Measurements from ENCODE around the gene FNDC3B.
A peak's percentile ranks its signal among the peaks of the same experiment; 100 is the strongest.
"Not testable (repeated sequence)": the region's sequence is repeated elsewhere in the genome, so short reads cannot be mapped to it uniquely, and the experiment has no call there.

Gene FNDC3B

DNA sequence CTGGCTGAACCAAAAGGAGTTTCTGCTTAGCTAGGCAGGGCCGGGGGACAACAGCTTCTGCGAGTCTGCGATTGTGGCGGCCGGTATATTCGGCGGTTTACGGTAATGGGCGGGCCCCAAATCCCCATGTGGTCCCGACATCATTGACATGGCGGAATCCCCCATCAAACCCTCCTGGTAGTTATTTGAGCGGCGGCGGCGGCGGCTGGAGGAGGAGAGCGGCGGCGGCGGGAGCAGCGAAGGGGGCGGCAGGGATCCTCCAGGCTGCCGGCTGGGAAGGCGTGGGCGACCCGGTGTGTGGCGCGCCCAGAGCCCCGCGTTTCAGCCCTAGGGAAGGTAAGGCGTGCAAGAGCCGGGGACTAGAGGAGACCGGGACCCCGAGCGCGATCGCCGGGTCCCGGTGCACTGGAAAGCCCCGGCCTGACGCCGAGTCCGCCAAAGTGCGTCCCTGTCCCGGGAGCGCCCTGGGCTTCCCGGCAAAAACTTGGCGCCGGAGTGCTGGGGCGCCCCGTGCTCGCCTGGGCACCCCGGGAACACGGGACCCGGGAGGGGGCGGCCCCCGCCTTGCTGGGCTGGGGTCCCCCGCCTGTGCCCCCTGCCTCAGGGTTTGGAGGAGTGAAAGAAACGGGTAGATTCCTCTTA lies at the start of gene FNDC3B:
TSS of gene FNDC3B (plus strand) at position 143 of the 642 bp plus-strand sequence. CDS start 72,902 bp downstream, outside the sequence.
- peak; percentile 93 for DNase-seq

DNA sequence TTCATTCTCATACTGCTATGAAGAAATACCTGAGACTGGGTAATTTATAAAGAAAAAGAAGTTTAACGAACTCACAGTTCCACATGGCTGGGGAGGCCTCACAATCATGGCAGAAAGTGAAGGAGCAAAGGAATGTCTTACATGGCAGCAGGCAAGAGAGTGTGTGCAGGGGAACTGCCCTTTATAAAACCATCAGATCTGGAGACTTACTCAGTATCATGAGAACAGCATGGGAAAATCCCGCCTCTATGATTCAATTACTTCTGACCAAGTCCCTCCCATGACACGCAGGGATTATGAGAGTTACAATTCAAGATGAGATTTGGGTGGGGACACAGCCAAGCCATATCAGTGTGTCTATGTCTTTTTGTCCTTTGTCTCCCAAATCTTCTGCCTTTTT lies 49.1 kb upstream of the FNDC3B start:
- DNase-seq = not testable (repeated sequence)

DNA sequence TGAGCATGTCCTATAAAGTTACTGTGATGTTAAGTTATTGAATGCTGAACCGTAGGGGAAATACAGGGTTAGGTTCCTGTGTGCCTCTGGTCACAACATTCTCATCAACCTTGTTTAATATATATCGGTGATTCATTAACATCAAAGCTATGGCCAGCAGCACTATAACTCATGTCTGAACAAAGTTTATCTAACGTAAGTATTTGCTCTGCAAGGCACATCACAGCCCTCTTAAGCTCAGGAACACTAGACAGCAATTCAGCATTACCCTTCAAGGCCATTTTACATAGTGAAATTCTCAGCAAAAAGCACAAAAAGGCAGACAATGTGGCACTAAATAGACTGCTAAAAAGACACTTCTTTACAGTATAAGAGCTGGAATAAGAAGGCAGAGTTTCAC lies 48.2 kb upstream of the FNDC3B start:
- DNase-seq = no peak

DNA sequence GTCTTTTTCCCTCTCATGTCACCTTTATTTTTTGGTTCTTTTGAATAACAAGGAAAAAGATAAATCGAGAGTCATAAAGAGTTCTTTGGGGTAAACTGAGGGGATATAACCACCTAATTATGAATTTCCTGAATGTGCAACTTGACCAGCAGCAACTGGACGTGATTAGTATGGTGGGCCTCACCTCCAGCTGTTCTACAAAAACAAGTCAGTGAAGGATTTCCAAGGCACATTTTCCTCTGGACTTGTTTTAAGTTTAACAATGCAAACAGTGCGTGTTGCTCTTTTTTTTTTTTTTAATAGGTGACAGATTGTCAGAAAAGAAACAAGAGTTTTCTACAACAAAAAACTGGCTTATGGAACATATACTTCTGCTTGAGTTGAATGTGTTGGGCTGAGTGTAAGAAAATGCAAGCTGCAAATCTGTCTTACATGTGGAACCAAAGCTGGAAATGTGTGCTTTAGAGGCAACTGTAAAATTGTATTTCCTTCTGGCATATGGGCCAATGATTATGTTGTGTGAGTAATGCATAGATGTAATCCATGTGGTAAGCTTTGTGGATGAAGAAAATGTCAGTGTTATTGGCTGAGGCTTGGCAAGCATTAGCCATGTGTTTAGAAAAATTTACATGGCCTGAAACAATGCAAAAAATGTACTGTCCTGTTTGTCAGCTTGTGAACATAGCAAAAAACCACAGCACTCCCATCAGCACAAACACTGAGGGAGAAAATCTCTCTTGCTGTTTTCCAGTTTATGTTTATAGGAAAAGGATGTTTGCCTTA lies 44.5 kb upstream of the FNDC3B start:
- no peak for DNase-seq

DNA sequence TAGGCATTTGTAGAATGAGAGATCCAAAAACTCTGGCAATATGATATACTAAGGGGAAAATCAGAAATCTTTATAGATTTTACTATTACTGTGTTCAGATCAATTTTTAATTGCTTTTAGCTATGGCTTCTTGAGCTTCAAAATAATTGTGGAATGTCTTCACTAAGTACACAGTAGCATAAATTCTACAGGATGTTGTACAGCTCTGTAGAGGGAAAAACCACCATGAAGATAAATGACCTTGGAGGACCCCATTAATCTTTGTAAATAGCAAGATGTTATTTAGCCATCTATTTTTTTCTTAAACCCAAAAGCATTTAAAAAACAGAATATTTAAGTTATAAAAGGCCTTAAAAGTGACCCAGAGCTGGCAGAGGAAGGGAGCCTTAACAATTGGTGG lies 43.9 kb upstream of the FNDC3B start:
- no peak for DNase-seq

DNA sequence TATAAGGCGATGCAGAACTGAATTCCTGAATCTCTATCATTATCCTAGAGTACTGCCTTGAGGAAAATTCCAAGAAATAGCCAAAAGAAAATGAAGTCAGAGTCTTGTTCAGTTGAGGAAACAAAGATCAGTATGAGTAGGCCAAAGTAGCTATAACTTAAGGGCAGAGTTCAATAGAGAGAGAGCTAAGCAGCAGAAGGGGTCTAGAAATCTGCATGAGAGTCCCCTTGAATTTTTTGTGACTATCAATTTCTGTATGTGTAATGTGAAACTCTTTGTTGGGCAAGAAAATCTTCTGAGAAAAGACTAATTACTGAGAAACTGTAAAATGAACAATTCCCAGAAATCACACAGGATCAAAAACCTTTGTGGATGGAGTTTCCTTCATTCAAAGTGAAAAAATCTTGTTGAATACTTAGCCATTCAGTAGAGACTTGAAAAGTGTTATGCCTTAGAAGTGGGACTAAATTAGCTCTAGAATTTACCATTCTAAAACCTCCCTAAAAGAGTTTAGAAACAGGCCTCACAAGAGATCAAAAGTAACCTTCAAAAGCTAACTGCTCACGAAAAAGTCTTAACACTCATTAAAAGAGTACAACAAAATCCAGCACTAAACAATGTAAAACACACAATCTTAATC lies 43.1 kb upstream of the FNDC3B start:
- no peak for DNase-seq

DNA sequence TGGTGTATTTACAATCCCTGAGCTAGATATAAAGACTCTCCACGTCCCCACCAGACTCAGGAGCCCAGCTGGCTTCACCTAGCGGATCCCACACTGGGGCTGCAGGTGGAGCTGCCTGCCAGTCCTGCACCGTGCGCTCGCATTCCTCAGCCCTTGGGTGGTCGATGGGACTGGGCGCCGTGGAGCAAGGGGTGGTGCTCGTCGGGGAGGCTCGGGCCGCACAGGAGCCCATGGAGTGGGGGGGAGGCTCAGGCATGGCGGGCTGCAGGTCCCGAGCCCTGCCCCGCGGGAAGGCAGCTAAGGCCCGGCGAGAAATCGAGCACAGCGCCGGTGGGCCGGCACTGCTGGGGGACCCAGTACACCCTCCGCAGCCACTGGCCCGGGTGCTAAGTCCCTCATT lies 40.6 kb upstream of the FNDC3B start:
- not testable (repeated sequence) for DNase-seq

DNA sequence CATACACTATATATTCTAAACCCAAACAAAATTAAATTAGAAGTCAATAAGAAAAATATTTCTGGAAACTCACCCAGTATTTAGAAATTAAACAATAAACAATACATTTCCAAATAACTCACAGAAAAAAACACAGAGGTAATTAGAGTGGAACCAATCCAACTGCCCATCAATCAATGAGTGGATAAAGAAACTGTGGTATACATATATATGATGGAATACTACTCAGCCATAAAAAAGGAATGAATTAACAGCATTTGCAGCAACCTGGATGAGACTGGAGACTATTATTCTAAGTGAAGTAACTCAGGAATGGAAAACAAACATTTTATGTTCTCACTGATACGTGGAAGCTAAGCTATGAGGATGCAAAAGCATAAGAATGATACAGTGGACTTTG lies 37.8 kb upstream of the FNDC3B start:
- not testable (repeated sequence) for DNase-seq

DNA sequence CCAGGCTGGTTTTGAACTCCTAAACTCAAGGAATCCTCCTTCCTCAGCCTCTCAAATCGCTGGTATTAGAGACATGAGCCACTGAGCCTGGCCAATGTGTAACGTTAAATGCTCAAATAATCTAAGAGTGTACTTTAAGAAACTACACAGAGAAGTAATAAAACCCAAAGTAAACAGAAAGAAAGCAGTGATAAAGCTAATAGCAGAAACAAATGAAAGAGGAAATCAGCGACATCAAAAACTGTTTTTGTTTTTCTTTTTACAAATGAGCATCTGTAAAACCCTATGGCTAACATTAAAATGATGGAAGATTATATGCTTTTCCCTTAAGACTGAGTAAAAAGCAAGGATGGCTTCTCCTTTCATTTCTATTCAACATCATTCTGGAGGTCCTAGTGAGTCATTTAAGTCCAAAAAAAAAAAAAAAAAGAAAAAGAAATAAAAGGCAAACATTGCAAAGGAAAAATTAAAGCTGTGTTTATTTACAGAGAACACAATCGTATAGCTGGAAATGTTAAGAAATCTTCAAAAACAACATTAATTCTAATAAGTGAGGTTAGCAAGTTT lies 36.8 kb upstream of the FNDC3B start:
- DNase-seq = no peak

DNA sequence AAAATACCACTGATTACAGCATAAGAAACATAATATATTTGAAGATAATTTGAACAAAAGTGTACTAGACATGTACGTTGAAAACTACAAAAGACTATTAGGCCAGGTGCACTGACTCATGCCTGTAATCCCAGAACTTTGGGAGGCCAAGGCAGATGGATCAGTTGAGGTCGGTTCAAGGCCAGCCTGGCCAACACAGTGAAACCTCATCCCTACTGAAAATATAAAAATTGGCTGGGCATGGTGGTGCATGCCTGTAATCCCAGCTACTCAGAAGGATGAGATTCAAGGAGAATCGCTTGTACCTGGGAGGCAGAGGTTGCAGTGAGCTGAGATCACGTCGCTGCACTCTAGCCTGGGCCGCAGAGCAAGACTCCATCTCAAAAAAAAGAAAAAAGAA lies 36.2 kb upstream of the FNDC3B start:
- no peak for DNase-seq

DNA sequence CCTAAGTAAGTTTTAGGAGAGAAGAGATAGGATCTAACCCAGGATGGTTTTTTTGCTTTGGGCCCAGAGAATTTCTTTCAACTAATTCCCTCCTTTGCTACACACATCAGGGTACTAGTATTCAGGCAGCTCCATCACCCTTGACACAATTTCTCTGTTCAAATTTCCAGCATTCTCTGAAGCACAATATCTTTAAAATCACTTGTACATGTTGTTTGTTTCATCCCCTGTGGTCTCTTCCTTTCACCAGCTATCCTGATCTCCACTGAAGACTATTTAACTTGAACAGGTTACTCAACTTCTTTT lies 32.4 kb upstream of the FNDC3B start:
- no peak for DNase-seq

DNA sequence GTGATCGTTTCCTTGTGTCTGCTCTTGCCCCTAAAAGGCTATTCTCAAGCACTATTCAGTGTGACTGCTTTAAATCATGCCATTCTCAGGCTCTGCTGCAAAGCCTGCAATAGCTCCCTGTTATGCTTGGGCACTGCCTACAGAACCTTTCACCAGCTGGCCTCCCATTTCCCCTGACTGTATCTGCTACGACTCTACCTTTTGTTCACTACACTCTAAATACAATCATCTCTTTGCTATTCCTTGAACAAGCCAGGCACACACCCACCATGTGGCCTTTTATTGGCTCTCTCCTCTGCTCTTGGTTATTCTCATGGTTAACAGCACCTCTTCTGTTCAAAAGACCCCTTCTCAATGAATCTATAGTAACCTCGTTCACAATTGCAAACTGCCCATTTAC lies 29.6 kb upstream of the FNDC3B start:
- no peak for DNase-seq

DNA sequence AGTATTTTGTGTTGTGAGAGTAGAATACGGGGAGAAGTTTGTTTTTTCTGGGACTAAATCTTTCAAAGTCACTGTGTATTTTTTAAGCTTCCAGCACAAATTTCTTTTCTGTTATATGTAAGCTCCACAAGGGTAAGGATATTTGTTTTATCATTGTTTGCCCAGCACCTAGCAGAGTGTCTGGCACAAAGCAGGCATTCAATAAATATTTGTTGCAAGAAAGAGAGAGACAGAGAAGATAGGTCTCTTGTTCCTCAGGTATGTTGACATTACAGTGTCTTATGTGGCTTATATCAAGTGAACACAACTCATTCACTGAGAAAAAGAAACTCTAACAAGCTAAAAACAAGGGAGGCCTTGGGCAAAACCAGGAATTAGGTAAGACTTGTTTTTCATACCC lies 26.6 kb upstream of the FNDC3B start:
- DNase-seq = no peak

DNA sequence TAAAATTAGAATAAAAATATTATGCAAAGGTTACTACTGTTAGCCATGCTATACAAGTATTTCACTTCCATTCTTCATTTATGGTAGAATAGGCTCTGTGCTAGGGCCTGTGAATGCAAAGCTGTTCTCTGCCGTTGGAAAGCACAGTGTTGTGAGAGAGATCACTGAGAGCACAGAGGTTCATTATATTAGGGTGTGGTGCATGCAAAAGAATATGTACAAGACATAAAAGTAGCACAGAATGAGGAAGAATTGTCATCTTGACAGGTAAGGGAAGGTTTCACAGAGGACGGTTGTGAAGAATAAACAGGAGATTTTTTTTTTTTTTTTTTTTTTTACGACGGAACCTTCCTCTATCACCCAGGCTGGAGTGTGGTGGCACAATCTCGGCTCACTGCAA lies 25.2 kb upstream of the FNDC3B start:
- no peak for DNase-seq

DNA sequence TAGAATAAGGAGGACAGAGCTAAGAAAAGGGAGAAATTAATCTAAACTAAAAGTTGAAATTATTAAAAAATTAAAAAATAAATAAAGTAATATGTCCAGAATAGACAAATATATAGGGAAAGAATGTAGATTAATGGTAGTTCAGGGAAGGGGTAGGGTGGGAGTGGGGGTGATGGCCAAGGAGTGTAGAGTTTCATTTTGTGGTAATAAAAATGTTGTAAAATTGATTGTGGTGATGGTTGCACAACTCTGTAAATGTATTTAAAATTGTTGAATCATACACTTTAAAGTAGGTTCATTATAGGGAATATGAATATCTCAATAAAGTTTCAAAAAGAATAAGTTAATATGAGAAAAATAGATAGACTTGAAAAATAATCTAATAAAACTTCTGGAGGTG lies 21.0 kb upstream of the FNDC3B start:
- DNase-seq = no peak

DNA sequence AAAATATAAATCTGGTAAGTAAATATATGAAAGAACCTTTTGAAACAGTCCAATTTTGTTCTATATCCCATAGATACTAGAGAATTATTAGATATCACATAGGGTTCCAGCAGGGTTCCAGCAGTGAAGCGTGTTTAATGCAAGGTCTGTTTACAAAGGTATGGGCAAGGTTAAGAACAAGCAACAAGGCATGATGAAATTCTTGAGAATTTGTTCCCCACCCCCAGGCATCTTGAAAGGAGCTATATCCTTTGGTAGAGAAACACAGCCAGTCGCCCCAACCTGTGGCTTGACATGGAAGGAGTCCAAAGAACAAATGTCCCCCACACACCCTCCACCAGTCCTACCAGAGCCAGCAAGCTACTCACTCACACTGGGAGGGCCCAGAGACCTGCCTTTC lies 18.6 kb upstream of the FNDC3B start:
- DNase-seq = no peak

DNA sequence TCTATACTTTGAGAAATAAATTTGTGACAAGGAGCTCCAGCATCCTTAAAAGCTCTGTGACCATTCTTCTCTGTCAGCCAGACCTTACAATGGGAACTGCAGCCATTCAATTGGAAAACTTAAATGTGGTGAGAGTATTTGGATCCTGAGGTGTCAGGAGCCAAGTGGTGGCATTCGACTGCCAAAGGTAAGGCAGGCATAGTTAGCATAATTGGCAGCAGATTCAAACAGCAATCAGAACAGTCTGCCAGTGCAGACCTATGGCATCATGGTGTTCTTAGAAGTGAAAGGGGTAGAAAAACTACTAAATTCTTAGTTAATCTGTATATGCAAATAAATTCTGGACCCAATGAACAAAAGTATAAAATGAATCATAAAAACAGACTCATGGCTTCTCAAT lies 18.2 kb upstream of the FNDC3B start:
- DNase-seq = no peak

DNA sequence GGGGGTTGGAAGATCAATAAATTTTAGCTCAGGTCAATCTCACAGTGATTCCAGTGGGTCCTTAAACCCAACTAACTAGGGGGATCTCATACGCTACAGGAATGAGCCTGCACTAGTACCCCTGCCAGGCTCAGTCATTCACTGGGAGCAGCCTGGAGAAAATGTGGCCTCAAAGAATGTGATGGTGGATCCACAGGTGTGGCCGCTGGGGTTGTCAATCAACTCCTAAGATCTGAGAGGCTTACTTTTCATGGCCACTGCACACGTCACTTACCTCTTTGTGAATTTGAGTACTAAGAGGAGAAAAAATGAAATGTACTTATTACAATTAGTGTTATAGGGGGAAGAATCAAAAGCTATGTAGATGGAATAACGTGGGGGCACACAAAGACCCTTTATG lies 17.5 kb upstream of the FNDC3B start:
- no peak for DNase-seq

DNA sequence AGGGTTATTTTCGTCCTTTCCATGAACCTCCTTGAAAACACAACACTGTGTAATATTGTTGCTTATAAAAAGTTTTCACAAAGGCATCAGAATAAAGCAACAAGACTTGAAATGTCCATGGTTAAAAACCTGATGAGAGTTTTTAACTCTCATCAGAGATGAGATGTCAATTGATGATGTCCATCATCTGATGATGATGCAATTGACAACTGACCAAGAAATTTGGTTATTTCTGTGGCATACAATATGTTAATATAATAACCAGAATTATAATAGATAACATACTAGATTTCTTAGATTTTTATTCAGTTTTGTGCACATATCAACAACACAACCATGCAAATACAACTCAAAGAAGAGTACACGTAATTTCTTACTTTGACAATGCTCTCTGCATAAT lies 15.5 kb upstream of the FNDC3B start:
- DNase-seq = no peak

DNA sequence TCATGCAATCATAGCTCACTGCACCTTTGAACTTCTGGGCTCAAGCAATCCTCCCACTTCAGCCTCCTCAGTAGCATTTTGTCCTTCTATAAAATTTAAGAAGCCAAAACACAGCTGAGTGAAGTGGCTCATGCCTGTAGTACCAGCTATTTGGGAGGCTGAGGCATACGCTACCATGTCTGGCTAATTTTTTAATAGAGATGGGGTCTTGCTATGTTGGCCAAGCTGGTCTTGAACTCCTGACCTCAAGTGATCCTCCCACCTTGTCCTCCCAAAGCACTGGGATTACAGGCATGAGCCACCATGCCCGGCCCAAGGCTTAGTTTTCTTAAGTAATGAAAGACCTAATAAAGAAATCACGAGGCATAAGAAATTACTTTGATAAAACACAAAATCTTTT lies 14.7 kb upstream of the FNDC3B start:
- no peak for DNase-seq

DNA sequence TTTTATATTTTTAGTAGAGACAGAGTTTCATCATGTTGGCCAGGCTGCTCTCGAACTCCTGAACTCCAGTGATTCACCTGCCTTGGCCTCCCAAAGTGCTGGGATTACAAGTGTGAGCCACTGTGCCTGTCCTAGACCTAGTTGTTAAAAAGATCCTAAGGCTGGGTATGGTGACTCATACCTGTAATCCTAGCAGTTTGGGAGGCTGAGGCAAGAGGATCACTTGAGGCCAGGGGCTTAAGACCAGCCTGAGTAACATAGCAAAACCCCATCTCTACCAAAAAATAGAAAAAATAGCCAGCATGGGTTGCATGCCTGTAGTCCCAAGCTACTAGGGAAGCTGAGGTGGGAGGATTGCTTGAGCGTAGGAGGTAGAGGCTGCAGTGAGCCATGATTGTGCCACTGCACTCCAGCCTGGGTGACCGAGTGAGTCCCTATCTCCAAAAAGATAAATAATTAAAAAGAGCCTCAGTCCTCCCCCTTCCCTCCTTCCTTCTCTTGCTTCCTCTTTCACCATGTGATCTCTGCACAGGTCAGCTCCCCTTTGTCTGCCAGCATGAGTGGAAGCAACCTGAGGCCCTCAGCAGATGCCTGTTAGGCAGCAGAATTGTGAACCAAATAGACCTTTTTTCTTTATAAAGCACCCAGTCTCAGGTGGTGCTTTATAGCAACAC lies 9.8 kb upstream of the FNDC3B start:
- DNase-seq = no peak

DNA sequence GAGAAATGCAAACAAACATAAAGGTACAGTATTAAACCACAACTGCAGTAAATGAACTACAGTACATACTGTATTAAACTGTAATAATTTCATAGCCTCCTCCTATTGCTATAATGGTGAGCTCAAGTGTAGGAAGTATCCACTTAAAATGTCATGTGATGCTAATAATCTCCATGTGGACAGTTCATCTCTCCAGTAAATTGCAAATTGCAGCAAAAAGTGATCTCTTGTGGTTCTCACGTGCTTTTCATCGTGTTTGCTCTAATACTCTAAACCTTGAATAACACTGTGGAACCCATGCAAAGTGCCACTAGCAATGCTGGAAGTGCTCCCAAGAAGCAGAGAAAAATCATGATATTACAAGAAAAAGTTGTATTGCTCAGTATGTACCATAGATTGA lies 9.2 kb upstream of the FNDC3B start:
- no peak for DNase-seq

DNA sequence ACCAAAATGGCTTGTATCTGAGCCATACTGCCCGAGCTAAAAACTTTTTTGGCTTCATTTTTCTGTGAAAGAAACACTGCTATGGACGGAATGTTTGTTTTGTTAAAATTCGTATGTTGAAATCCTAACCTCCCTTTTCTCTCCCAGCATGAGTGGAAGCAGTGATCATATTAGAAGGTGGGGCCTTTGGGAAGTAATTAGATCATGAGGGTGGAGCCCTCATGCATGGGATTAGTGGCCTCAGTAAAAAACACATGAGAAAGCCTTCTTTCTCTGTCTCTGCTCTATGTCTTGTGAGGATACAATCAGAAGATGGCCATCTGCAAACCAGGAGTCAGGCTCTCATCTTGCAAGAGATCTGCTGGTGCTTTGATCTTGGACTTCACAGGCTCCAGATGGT lies 7.4 kb upstream of the FNDC3B start:
- no peak for DNase-seq

DNA sequence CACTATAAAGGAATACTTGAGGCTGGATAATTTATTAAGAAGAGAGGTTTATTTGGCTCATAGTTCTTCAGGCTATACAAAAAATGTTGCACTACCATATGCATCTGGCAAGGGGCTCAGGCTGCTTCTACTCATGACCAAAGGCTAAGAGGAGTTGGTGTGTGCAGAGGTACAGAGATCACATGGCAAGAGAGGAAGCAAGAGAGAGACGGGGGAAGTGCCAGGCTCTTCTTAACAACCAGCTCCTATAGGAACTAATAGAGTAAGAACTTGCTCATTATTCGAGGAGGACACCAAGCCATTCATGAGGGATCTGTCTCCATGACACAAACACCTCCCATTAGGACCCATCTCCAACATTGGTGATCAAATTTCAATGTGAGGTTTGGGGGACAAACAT lies 6.0 kb upstream of the FNDC3B start:
- no peak for DNase-seq
